GM18505 (cell line): ENCODE data around the gene GUCA2A.

Experiments used
- ATAC-seq: cut with Tn5 transposase; IDR thresholded peaks from one replicate; pipeline ENCODE4 v1.9.1; 2021; ENCODE audit not compliant: unreplicated experiment
- POLR2A ChIP-seq: IDR thresholded peaks from 4 replicates; pipeline ENCODE4 v1.6.1; 2011; ENCODE audit warnings: borderline replicate concordance; ENCODE audit not compliant: insufficient read depth, insufficient read length; ENCODE audit errors: extremely low read depth

The GUCA2A gene

GRCh38 chr1:42154685-42155084 lies 9.9 kb downstream of the GUCA2A start:
- no peak for ATAC-seq
- no peak for TF ChIP-seq POLR2A

GRCh38 chr1:42153624-42154023 lies 10.9 kb downstream of the GUCA2A start:
- no peak for ATAC-seq
- TF ChIP-seq POLR2A, result no peak

GRCh38 chr1:42152907-42153600 lies 11.5 kb downstream of the GUCA2A start, which contains the start of gene GUCA2B:
GUCA2B (plus strand) TSS chr1:42153410; CDS start chr1:42153451, 41 bp downstream.
- no peak for TF ChIP-seq POLR2A

GRCh38 chr1:42152119-42152518 lies 12.4 kb downstream of the GUCA2A start:
- TF ChIP-seq POLR2A, result no peak
- no peak for ATAC-seq

More at GRCh38 chr1:42152907-42153600, 11.5 kb downstream of the GUCA2A start, which contains the start of gene GUCA2B:
- no peak for ATAC-seq

- TF ChIP-seq POLR2A, result no peak
Observed at GRCh38 chr1:42150651-42151050, 13.9 kb downstream of the GUCA2A start.

GRCh38 chr1:42148166-42148565 lies 16.4 kb downstream of the GUCA2A start:
- ATAC-seq, result no peak
- TF ChIP-seq POLR2A, result no peak

More at GRCh38 chr1:42150651-42151050, 13.9 kb downstream of the GUCA2A start:
- no peak for ATAC-seq

- no peak for ATAC-seq
Observed at GRCh38 chr1:42146626-42147320, 17.8 kb downstream of the GUCA2A start.

GRCh38 chr1:42145764-42146625 lies 18.6 kb downstream of the GUCA2A start:
- no peak for ATAC-seq
- no peak for TF ChIP-seq POLR2A

More at GRCh38 chr1:42146626-42147320, 17.8 kb downstream of the GUCA2A start:
- TF ChIP-seq POLR2A, result no peak

- no peak for ATAC-seq
- TF ChIP-seq POLR2A, result no peak
Observed at GRCh38 chr1:42145389-42145716, 19.2 kb downstream of the GUCA2A start.

- no peak for TF ChIP-seq POLR2A
- no peak for ATAC-seq
Observed at GRCh38 chr1:42144711-42145388, 19.7 kb downstream of the GUCA2A start.

GRCh38 chr1:42143896-42144710 lies 20.4 kb downstream of the GUCA2A start:
- no peak for TF ChIP-seq POLR2A
- ATAC-seq, result no peak
